Measurements from ENCODE around the gene RPGR.
A peak's percentile ranks its signal among the peaks of the same experiment; 100 is the strongest.

Gene RPGR

DNA sequence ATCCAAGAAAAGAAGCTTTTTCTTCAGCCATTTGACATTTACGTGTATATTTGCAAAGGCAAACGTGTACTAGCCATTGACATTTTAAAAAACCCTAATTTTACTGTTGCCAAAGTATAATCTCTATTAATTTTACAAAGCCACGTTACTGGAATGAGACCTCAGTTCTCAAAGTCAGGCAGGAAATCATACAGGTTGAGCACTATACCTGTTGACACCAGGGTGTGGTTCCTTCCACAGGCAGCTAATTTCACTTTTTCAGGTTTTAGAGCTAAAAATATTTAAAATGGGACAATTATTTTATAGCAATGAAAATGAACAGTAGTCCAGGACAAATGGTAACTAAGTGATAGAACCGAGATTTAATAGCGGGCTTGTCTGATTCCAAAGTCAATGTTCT lies 6.5 kb downstream of the RPGR start:
- no peak for DNase-seq (ENCODE audit: low read depth)

DNA sequence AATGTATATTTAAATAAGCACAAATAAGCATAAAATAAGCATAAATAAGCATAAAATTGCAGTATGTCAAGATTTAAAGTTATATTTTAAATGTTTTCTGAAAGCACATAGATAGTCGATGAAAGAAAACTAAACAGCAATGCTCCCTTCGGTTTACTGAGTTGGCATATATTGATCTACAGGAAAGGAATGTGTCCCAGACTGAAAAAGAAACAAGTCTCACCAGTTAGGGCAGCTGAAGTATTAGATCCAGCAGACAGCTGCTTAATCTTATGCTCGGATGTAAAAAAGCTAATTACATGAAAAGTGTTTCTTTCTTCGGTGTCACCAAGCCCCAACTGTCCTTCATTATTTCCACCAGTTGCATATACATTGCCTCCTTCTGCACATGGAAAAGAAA lies 8.7 kb downstream of the RPGR start:
- no peak for DNase-seq (ENCODE audit: low read depth)

DNA sequence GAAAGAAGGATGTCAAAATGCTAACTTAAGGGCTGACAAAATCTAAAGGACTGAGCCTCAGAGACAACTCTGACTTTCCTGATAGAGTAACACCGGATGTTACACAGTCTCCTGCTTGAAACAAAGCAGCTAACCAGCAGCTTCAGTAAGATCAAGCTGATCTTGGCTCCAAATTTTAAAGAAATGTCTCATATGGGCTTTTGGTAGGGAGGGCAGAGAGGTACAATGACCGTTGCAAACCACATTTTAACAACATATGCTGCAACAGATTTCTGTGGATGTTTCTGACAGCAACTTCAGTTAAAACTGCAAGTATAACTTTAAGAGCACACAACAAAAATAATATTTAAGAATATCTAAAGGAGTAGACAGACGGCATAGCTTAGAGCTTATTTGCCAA lies 9.1 kb downstream of the RPGR start:
- no peak for DNase-seq (ENCODE audit: low read depth)

DNA sequence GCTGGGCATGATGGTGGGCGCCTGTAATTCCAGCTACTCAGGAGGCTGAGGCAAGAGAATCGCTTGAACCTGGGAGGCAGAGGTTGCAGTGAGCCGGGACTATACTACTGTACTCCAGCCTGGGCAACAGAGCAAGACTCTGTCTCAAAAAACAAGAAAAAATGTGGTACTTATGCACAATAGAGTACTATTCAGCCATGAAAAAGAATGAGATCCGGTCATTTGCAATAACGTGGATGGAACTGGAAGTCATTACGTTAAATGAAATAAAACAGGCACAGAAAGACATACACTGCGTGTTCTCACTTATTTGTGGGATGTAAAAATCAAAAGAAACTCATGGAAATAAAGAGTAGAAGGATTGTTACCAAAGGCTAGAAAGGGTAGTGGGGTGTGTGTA lies 12.1 kb downstream of the RPGR start:
- DNase-seq (ENCODE audit: low read depth), result no peak

DNA sequence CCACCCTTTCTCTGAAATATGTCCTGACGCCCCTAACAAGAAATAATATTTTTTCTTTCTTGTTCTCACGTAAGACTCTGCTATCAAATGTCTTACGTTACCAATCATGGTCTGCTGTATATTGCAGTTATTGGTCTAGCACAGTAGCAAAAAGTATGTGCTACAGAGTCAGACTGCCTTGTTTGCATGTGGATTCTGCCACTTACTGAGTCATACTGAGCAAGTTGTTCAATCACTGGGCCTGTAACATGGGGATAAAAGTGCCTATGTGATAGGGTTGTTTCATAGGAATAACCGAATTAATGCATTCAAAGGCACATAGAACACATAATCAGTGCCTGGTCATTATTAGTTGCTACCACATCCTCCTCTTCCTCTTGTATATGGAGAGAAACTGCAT lies 14.1 kb downstream of the RPGR start:
- DNase-seq (ENCODE audit: low read depth), result no peak

DNA sequence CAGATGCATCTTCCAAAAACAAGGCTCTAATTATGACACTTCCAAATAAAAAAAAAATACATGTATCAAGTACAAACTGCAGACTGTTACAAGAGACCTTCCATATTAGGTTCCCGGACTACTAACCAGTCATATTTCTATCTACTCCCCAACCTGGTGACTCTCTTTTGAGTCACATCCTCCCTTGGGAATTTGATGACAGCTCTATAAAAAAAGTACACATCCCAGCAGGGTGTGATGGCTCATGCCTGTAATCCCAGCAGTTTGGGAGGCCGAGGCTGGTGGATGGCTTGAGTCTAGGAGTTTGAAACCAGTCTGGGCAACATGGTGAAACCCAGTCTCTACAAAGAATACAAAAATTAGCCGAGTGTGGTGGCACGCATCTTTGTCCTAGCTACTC lies 14.9 kb downstream of the RPGR start:
- DNase-seq (ENCODE audit: low read depth), result peak; percentile 58

DNA sequence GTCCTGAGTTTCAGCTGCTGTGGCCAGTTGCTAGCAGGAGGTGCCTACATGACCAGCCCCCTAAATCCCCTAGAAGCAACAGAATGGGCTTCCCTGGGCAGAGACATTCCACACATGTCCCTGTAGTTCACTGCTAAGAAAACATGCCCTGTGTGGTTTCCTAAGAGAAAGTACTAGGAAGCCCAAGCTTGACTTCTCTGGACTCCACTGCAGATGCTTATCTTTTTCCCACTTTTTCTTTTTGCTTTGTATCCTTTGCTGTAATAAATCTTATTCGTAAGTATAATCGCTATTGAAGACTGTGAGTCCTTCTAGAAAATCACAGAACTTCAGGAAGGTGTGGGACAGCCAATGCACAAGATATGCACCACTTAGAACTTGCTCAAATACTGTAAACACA lies 15.6 kb downstream of the RPGR start:
- no peak for DNase-seq (ENCODE audit: low read depth)

DNA sequence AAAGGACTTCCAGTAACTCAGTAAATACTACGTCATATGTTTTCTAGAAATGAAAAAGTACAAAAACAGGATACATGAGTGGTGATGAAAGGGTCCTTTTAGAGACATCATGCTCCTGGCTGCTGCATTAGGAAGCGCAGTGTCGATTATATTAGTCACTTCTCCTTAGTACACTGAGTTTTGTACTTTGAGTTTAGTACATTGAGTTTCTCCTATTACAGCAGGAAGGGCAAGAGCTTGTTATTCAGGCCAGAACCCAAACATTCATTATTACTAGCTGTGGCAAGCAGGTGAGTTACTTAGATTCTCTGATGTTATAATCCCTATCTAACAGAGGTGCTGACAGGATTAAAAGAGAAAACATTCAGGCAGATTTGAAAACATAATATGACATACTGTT lies 21.3 kb downstream of the RPGR start:
- DNase-seq (ENCODE audit: low read depth), result no peak

DNA sequence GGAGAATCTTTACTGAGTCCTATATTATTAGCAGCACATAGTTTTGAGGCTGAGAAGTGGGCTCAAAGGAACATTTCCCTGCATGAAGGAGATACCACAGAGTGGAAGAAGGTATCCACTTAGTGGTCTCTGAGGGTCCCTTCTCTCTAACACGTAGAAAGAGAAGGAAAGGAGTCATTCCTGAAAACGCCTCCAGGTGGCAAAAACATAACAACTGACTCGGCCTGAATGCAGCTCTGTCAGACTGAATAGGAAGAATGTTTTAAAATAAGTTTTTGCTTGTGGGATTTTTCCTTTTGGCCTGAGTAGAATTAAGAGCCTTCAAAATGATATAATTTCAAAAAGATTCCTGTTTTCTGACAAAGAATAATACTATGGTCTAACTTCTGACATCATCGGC lies 23.3 kb downstream of the RPGR start:
- no peak for DNase-seq (ENCODE audit: low read depth)

DNA sequence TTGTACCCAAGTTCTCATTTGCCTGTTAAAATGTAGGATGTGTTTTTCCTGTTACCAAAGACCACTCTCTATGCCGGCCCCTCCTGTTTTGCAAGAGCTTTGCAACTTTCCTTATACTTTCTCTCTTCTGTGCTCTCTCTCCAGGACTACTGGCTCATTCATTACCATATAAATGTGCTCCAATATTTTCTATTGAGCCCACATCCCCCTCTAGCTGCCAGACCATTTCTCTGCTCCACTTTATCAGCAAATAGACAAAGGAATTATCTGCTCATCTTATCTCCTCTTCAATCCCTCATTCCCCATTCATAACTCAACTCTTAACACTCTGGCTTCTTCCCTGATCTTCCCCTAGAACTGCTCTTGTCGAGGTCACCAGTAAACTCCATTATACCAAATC lies 33.6 kb downstream of the RPGR start:
- DNase-seq (ENCODE audit: low read depth), result no peak

DNA sequence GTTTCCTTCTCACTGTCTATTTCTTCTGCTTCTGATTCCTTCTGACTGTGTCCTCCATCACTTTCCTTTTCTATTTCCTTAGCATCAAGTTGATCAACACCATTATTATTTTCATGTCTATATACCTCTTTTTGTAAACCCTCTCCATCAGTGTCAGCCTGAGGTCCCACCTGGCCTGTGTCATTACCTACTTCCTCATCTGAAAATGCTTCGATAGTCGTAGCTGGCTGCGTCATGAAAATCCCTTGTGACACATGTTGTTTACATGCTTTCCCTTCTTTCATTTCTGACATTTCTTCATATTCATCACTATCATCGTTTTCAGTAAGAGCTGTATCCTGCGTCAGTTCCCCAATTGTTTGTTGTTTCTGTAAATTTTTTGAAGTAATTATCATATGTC lies 39.6 kb downstream of the RPGR start:
- DNase-seq (ENCODE audit: low read depth), result no peak

DNA sequence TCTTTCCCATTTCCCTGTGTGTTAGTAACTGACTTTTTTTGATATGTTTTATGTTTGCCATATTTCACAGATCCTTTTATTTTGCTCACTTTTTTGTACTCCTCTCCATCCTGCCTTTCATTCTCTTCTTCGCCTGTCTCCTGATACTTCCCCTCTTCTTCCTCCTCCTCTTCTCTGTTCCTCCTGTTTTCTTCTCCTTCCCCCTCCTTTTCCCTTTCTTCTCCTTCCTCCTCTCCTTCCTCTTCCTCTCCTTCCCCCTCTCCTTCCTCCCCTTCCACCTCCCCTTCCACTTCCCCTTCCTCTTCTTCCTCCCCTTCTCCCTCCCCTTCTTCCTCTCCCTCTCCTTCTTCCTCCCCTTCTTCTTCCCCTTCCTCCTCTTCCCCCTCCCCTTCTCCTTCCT lies 41.7 kb downstream of the RPGR start:
- DNase-seq (ENCODE audit: low read depth), result no peak

DNA sequence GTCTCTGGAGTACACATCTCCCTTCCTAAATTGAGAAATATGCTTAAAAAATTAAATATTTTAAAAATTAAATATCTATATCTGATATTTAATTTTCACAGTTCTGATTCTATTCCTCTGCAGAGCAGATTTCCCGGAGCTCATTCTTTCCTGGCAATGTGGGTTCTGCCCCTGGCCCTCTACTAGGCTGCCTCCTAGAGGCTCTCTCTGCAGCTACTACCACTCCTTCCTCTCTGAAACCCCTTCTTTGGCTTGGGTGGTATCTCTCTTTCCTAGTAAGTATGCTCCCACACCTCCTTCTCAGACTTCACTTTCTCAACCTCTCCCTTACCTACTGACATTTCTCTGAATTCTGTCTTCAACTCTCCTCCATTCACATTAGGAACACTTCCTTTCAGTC lies 45.3 kb downstream of the RPGR start:
- DNase-seq (ENCODE audit: low read depth), result no peak

DNA sequence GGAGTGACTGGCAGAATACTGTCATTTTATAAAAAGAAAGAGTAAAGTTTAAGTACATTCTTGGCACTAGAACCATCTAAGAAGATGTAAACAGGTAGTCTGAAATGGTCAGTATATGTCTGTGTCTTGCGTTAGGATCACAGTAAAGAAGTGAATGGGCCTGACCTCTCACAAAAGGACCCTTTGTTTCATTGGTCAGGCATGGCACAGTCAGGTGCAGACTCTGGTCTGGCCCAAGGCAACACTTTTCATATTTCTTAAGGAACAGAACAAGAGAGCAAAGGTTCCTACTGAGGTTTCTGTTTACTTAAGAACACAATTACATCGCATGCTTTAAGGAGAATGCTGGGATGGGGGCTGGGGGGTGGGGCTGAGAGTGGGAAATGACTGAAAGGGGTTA lies 48.1 kb downstream of the RPGR start:
- DNase-seq (ENCODE audit: low read depth), result no peak

DNA sequence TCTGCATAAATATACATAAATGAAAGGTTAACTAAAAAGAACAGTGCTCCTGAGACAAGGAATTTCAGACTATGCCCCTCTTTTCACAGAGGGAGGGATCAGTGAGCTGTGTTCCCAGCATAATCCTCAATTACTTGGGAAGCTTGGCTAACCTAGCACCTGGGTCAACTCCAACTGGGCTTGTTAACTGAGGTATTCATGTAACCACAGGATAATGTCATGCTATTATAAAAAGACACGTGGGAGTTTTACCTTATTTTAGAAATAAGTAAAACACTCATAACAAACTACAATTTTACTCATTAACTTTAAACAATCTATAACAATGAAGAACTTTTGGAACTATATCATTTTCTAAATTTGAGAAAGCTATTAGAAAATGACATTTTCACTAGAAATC lies 48.6 kb downstream of the RPGR start:
- DNase-seq (ENCODE audit: low read depth), result no peak

DNA sequence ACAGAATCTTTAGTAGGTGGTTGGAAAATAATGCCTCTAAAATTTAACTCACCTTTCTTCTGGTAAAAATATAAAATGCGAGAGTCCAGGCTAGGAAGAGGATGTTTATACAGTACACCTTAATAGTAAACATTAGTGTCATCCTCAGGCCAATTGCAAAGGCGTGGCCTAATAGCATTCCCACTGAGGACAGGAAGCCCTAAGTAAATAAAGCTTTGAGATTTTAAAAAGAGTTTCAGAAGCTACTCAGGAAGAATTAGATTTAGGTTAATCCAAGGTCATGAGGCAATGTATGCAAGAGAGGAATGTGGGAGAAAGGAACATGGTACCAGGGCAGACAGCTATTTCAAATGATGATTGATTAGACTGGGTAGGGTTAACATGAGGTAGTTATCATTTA lies 49.5 kb downstream of the RPGR start:
- DNase-seq (ENCODE audit: low read depth), result no peak

DNA sequence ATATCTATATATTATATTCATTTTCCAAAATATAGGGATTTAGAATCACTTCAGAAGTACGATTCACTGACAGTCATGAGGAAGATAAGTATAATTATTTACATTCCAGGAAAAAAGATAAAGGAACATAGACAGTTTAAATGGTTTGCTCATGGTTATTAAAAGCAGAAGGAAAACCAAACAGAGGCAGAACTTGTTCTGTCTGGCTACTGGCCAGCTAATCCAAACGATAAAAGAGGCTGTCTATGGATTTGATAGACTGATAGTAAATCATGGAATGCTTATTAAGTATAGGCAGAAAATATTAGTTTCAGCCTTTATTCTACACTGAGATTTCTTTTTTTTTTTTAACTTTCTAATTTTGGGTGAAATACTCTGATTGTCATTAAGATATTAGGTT lies 50.2 kb downstream of the RPGR start:
- no peak for DNase-seq (ENCODE audit: low read depth)

DNA sequence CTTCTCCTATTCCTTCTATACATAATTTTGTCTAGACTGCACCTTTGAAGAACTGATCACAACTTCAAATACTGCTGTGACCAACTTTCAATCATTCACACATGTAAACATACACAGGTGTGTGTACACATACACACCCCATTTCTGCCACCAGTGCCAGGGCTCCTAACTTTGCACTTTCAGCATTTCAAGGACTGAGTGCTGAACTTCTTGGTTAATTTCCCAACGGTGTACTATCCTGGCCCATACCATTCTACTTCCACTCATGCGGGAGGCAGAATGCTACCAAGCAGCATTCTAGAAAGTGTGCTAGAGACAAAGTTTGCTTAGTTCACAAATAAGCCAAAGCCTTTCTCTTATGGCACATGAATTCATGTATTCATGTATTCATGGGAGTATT lies 51.2 kb downstream of the RPGR start:
- no peak for DNase-seq (ENCODE audit: low read depth)

DNA sequence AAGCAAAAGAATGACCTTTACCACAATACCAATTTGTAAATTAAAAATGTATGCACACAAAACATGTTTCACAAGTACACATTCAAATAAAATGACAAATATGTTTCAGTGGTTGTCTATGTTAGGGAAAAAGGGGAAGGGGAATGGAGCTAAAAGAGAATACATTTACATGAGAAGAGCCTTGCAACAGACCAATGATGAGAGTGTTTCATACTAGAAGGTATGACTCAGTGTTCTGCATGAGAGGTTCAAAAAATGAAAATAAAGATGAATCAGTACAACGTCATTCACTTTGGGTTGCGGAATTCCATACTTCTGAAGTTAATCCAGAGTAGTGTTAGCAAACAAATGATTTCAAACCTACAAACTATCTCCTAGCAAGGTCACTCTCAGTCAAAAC lies 51.7 kb downstream of the RPGR start:
- peak; percentile 73 for DNase-seq (ENCODE audit: low read depth)

DNA sequence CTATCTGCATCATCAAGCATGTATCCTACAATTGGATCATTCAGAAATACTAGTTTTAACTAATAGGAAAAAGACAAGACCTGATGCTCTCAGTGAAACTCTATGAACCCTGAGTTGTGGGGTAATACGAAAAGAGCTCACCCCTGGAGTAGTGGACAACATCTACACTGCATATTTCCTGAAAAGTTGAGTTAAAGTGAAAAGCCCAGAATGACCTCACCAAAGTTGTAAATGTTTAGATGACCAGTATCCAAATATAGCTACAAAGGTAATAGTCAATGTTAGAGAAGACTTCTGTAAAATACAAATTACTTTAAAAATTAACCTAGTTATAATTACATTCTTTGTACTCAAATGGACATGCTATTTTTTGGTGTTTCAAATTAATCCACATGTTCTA lies 53.9 kb downstream of the RPGR start:
- no peak for DNase-seq (ENCODE audit: low read depth)

DNA sequence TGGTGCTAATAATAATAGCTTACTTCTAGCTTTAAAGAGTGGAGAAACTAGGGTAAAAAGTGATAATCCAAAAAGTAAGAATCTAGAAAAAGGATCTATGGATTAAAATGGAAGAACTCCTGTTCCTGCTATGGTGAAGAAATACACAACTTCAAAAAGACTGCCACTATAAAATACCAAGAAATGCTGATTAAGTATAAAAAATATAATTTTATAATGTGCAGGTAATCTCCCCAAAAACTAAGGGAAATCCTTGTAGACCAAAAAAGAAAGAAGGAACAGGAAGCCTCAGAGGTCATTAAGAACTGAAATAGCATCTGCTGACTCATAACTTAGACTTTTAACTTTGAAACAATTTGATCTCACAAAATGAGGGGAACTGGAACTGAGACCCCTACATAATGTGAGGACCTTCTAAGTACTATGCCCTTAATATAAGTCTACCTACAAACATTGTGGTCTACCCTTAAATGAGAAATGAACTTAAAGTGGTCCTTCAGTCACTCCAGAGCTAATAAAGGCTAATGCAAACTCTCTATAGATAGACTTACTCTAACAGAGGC lies 56.1 kb downstream of the RPGR start:
- no peak for DNase-seq (ENCODE audit: low read depth)

DNA sequence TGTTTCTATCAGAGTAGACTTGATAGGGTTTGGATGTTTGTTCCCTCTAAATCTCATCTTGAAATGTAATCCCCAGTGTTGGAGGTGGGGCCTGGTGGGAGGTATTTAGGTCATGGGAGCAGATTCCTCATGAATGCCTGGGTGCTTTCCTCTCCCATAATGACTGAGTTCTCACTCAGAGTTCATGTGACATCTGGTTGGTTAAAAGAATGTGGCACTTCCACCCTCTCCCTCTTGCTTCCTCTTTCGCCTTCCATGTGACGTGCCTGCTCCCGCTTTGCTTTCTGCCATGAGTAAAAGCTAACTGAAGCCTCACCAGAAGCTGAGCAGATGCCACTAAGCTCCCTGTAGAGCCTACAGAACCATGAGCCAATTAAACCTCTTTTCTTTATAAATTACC lies 59.3 kb downstream of the RPGR start:
- DNase-seq (ENCODE audit: low read depth), result no peak

DNA sequence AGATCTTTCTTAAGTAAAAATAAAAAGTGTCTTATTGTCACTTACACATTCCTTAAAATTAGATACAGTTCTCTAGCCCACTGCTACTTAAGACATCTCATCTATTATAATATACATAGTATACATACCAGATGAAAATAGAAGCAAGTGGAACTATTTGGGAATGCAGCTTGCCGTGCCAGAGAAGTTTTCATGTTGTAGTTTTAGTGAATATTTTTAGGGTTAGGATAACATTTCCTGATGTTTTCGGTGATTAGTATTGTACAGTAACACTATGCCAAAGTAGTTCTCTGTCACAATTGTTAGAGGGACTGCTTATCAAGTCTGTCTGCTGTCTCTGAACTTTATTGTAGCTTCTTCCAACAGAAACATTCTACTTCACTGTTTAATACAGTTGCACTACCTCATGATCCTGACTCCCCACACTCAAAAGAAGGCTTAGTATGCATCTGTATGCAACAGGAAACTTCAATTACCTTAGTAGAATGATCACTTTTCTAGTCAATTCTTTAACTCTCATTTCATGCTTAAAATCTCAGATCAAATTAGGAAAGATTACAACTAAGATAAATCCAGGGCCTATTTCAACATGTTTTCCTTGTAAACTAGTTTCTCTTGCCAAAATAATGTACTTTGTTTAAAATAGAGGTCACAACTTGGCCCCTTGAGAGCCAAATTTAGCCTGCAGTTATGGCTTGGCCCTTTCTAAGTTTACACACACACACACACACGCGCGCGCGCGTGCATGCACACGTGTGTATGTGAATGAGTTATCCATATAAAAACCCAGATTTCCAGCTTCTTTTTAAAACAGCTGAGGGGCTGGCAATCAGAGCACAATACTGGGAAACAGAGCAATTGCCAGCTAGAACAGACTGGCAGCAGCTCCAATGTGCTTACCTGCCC lies 64.3 kb downstream of the RPGR start:
- DNase-seq (ENCODE audit: low read depth), result no peak

DNA sequence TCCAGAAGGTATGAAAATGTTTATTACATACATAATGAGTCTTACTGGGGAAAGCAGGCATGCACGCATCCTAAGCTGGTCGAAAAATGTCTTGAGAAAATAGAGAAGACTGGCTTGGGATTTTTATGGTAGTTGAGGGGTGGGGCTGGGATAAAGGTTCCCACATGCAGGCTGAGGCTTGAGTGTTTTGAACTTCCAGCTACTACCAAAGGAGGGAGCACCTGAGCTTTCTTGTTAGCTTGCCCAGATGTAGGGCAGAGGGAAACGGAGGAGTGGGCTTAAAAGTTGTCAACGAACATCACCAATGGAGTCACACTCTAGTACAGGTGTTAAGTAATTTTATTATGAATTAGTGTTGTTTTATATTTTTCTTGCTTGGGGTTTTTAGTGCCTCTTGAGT lies 67.1 kb downstream of the RPGR start:
- no peak for DNase-seq (ENCODE audit: low read depth)
